ENCODE results near the gene IL31RA. TPM values are rescaled to one million over a fixed set of nuclear protein-coding genes. Genes with fewer than 3 reads are reported as not detected.

The IL31RA gene
- total RNA-seq, 2 donors from 2014 or later = 0.16 TPM; not detected in 1

DNA sequence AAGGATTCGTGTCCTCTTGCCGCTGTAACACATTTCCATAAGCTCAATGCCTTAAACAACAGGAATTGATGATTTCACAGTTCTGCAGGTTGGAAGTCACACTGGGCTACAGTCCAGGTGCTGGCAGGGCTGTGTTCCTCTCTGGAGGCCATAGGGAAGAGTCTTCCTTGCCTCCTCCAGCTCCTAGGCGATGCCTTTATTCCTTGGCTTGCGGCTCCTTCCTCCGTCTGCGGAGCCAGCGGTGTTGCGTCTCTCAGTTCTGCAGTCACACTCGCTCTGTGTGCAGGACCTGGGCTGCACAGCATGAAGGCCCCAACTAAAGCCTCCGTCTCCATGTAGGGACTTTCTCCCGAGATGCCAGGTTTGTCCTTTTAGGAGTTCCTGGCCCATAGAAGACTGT lies 73.6 kb downstream of the IL31RA start:
- H3K4me1 ChIP-seq = no peaks in the 10 kb centered on the region
- no peak overlapping the region for H3K9ac ChIP-seq (ENCODE audit: low read depth in 2 of 2, low read length in 2 of 2)
- no peak overlapping the region for H3K4me3 ChIP-seq
- H3K27ac ChIP-seq = no peak overlapping the region
- intact Hi-C loops (cut with DNase I) = no loop called here
- H3K9me3 ChIP-seq = no peaks in the 10 kb centered on the region
- DNase-seq = no peak
- TF ChIP-seq, protein P1, sequence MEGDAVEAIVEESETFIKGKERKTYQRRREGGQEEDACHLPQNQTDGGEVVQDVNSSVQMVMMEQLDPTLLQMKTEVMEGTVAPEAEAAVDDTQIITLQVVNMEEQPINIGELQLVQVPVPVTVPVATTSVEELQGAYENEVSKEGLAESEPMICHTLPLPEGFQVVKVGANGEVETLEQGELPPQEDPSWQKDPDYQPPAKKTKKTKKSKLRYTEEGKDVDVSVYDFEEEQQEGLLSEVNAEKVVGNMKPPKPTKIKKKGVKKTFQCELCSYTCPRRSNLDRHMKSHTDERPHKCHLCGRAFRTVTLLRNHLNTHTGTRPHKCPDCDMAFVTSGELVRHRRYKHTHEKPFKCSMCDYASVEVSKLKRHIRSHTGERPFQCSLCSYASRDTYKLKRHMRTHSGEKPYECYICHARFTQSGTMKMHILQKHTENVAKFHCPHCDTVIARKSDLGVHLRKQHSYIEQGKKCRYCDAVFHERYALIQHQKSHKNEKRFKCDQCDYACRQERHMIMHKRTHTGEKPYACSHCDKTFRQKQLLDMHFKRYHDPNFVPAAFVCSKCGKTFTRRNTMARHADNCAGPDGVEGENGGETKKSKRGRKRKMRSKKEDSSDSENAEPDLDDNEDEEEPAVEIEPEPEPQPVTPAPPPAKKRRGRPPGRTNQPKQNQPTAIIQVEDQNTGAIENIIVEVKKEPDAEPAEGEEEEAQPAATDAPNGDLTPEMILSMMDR (IDR thresholded peaks at IDR 0.05) = no peak
- H3K27me3 ChIP-seq = no peaks in the 10 kb centered on the region
- H3K36me3 ChIP-seq = no peaks in the 10 kb centered on the region

DNA sequence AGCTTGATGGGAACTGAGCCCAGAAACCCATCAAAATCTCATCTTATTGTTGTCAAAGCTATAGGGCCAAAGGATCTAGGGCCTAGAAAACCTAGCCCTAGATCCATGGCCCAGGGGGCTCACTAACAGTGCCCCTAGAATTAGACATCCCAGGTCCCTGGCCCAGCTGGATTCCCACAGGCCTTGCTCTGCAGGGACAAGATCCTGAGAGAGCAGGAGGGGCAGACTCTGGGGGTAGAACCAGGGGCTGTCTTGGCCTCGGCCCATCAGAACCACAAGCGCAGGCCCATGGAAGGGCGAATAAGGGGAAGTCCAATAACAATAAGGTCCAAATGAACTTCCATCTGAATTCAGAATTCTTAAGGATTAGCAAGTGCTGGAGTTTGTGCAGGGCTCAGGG lies 74.0 kb downstream of the IL31RA start:
- TF ChIP-seq, protein P1 (IDR thresholded peaks at IDR 0.05) = no peak
- Histone ChIP-seq H3K9me3 (no peaks in the 10 kb centered on the region), H3K4me1 (no peaks in the 10 kb centered on the region), H3K27me3 (no peaks in the 10 kb centered on the region), H3K36me3 (no peaks in the 10 kb centered on the region), H3K4me3 (no peak overlapping the region), H3K9ac (ENCODE audit: low read depth in 2 of 2, low read length in 2 of 2) (no peak overlapping the region), H3K27ac (no peak overlapping the region)
- DNase-seq = no peak
- intact Hi-C loops (cut with DNase I) = no loop called here

DNA sequence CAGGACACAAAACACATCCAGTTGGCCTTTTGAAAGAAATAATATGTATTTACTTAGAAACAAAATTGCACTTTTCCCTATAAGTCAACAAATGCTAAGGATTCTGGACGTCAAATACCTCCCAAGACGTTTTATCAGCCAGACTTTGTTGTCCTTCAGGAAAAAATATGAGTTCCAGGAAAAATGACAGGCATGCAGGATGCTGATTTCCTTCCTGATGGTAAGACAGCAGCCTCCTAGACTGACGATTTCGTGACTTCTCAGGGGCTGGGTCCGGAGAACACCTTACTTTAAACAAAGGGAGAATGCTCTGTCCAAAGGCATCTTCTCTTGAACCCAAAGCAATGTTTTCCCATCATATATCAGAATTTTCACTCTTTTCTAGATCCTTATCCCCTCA lies 74.6 kb downstream of the IL31RA start:
- Histone ChIP-seq H3K9ac (ENCODE audit: low read depth in 2 of 2, low read length in 2 of 2) (no peak overlapping the region), H3K27ac (no peak overlapping the region), H3K36me3 (no peaks in the 10 kb centered on the region), H3K9me3 (no peaks in the 10 kb centered on the region), H3K4me1 (no peaks in the 10 kb centered on the region), H3K27me3 (no peaks in the 10 kb centered on the region), H3K4me3 (no peak overlapping the region)
- TF ChIP-seq, protein P1 (IDR thresholded peaks at IDR 0.05) = no peak
- DNase-seq = no peak
- intact Hi-C loops (cut with DNase I) = no loop called here

- no peak overlapping the region for H3K4me3 ChIP-seq
- intact Hi-C loops (cut with DNase I) = no loop called here
- H3K27ac ChIP-seq = no peak overlapping the region
- DNase-seq = no peak
- H3K9ac ChIP-seq (ENCODE audit: low read depth in 2 of 2, low read length in 2 of 2) = no peak overlapping the region
- H3K4me1 ChIP-seq = no peaks in the 10 kb centered on the region
- no peaks in the 10 kb centered on the region for H3K9me3 ChIP-seq
- H3K36me3 ChIP-seq = no peaks in the 10 kb centered on the region
- TF ChIP-seq, protein P1 (IDR thresholded peaks at IDR 0.05) = no peak
- no peaks in the 10 kb centered on the region for H3K27me3 ChIP-seq
Observed at GRCh38 chr5:55926476-55926875, 75.3 kb downstream of the IL31RA start.

DNA sequence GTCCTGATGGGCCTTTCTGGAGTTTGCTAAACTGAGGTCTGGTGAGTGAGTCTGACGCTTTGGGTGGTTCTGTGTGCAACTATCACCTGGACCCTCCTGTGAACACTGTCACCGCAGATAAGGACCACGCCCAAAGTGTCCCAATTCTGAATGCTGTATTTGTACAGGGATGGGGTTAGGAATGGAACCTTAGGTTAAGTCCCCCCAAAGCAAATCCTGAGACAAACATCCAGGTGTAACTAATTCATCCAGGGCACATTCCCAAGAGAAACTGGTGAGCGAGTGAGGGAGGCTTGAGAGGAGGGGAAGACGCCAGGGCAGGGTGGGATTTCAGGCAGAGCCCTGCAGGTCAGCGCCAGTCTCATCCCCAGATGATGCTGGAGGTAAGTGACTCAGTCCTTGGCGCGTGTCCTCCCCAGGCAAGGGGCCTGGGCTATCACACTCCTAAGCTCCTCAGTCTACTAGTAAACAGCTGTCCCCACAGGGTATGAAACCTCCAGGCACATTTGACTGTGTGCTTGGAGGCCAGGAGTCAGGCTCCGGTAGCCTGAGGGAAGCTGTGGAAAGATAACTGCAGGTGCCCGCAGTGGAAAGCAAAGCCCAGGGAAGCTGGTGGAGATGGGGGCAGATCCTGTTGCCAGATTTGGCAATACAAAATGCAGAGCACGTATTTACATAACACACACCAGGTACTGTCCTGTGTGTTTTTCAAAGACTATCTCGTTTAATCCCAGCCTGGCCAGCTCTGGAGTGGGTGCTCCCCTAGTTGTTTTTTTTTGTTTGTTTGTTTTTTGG lies 76.9 kb downstream of the IL31RA start:
- Histone ChIP-seq H3K4me1 (no peaks in the 10 kb centered on the region), H3K9ac (ENCODE audit: low read depth in 2 of 2, low read length in 2 of 2) (no peak overlapping the region), H3K27ac (no peak overlapping the region), H3K9me3 (no peaks in the 10 kb centered on the region), H3K27me3 (no peaks in the 10 kb centered on the region), H3K4me3 (no peak overlapping the region), H3K36me3 (no peaks in the 10 kb centered on the region)
- TF ChIP-seq, protein P1 (IDR thresholded peaks at IDR 0.05) = no peak
- DNase-seq = no peak
- intact Hi-C loops (cut with DNase I) = no loop called here

Data from colonic mucosa (tissue), 4 donors.